Astrocyte (in vitro differentiated cells and primary cell): ENCODE data around the gene CLGN.
"Not testable (repeated sequence)": the region's sequence is repeated elsewhere in the genome, so short reads cannot be mapped to it uniquely, and the experiment has no call there.

ENCODE experiments used
- EZH2 ChIP-seq: IDR thresholded peaks from 2 replicates; pipeline ENCODE4 v1.6.1; 2012; ENCODE audit warnings: mild to moderate bottlenecking, low read length, inconsistent platforms; ENCODE audit not compliant: insufficient read depth
- TF ChIP-seq, protein P1 (sequence below): IDR thresholded peaks from 2 replicates; pipeline ENCODE4 v1.5.1; 2011; ENCODE audit warnings: low read depth, mild to moderate bottlenecking, inconsistent platforms, low read length, moderate library complexity; ENCODE audit not compliant: insufficient read depth

DNA sequence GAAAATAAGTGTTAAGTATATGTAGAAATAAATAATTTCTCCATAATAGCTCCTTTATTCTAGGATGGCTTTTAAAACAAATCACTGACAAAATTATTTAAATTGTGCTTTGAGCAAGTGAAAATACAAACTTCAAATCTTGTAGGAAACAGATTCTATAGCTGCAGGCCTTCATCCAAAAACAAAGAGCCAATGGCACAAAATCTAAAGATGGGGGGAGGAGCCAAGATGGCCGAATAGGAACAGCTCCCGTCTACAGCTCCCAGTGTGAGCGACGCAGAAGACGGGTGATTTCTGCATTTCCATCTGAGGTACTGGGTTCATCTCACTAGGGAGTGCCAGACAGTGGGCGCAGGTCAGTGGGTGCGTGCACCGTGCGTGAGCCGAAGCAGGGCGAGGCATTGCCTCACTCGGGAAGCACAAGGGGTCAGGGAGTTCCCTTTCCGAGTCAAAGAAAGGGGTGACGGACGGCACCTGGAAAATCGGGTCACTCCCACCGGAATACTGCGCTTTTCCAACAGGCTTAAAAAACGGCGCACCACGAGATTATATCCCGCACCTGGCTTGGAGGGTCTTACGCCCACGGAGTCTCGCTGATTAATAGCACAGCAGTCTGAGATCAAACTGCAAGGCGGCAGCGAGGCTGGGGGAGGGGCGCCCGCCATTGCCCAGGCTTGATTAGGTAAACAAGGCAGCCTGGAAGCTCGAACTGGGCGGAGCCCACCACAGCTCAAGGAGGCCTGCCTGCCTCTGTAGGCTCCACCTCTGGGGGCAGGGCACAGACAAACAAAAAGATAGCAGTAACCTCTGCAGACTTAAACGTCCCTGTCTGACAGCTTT lies 14.1 kb downstream of the CLGN start:
- TF ChIP-seq, protein P1, sequence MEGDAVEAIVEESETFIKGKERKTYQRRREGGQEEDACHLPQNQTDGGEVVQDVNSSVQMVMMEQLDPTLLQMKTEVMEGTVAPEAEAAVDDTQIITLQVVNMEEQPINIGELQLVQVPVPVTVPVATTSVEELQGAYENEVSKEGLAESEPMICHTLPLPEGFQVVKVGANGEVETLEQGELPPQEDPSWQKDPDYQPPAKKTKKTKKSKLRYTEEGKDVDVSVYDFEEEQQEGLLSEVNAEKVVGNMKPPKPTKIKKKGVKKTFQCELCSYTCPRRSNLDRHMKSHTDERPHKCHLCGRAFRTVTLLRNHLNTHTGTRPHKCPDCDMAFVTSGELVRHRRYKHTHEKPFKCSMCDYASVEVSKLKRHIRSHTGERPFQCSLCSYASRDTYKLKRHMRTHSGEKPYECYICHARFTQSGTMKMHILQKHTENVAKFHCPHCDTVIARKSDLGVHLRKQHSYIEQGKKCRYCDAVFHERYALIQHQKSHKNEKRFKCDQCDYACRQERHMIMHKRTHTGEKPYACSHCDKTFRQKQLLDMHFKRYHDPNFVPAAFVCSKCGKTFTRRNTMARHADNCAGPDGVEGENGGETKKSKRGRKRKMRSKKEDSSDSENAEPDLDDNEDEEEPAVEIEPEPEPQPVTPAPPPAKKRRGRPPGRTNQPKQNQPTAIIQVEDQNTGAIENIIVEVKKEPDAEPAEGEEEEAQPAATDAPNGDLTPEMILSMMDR, result not testable (repeated sequence)
- not testable (repeated sequence) for TF ChIP-seq EZH2
